Effector CD4-positive, alpha-beta T cell (primary cell): Measurements from ENCODE around the gene BNIPL.
A peak's percentile ranks its signal among the peaks of the same experiment; 100 is the strongest.

Source experiments
- DNase-seq: peaks from one replicate; pipeline ENCODE4 v3.0.0-alpha.2; 2020

BNIPL gene

GRCh38 chr1:151059109-151060006 lies 23.0 kb downstream of the BNIPL start, which contains the start of gene CDC42SE1:
Gene CDC42SE1 (minus strand): TSS chr1:151059622. CDS start chr1:151055730, 3,892 bp downstream.
- peak; percentile 77 for DNase-seq

- no peak for DNase-seq
Measured at GRCh38 chr1:151060007-151060656, 23.7 kb downstream of the BNIPL start, which contains the start of gene MLLT11. Gene MLLT11 (plus strand): TSS chr1:151060397. CDS start chr1:151067225, 6,828 bp downstream.

GRCh38 chr1:151060657-151061421 lies 24.5 kb downstream of the BNIPL start:
- DNase-seq = no peak

- DNase-seq = no peak
Measured at GRCh38 chr1:151061704-151062103, 25.3 kb downstream of the BNIPL start.

GRCh38 chr1:151062741-151063371 lies 26.5 kb downstream of the BNIPL start:
- DNase-seq = no peak

GRCh38 chr1:151065089-151065645 lies 28.8 kb downstream of the BNIPL start:
- DNase-seq = no peak

- no peak for DNase-seq
Measured at GRCh38 chr1:151067185-151067584, 30.8 kb downstream of the BNIPL start.

- no peak for DNase-seq
Measured at GRCh38 chr1:151069103-151069486, 32.7 kb downstream of the BNIPL start.

- peak; percentile 78 for DNase-seq
Measured at GRCh38 chr1:151070474-151071276, 34.3 kb downstream of the BNIPL start, which contains the start of gene GABPB2. Gene GABPB2 (plus strand): TSS chr1:151070761. CDS start chr1:151088190, 17,429 bp downstream.

- DNase-seq = no peak
Measured at GRCh38 chr1:151072224-151072623, 35.8 kb downstream of the BNIPL start.

GRCh38 chr1:151085953-151086559 lies 49.7 kb downstream of the BNIPL start:
- no peak for DNase-seq
